GM18861 (cell line): Measurements from ENCODE around the gene FGFR2.
"Not testable (repeated sequence)": the region's sequence is repeated elsewhere in the genome, so short reads cannot be mapped to it uniquely, and the experiment has no call there.

Experiments
- ATAC-seq: cut with Tn5 transposase; IDR thresholded peaks from one replicate; pipeline ENCODE4 v1.9.1; 2021; ENCODE audit not compliant: unreplicated experiment

Gene FGFR2

DNA sequence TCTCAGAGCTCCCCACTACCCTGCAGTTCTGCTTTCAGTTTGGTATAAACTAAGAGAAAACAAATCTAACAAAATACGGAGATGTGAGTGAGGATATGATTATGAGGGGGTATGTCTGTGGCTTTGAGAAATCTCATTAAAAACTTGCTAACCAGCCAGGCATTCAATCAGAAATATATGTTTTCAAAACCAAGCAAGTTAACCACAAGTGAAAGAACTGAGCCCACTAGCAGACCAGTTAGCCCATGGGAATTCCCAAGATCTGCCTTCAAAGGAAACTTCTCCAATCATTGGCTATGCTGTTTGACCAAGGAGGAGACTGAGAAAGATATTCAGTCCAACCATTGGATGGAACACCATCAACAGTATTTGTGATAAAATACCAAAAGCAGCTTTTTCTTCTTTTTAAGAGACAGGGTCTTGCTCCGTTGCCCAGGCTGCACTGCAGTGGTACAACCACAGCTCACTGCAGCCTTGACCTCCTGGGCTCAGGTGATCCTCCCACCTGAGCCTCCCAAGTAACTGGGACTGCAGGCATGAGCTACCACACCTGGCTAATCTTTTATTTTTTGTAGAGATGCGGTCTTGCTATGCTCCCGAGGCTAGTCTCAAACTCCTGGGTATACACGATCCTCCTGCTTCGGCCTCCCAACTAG is 41.2 kb downstream of the FGFR2 start:
- ATAC-seq, result no peak

DNA sequence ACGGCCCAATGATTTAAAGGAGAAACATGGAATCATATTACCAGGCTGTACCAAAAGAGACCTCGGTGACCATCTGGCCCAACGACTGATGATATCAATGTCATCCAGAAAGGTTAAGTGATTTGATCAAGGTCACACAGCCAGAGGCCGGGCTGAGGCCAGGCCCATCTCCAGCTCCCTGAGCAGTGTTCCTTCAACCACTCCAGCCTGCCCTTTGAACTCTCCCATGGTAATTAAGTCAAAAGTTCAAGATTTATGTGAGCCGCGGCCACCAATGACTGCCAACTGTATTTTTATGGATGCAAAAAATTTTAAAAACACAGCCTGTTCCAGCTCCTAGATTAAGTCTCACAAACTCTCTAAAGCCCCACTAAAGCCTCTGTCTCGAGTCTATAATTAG is 41.8 kb downstream of the FGFR2 start:
- no peak for ATAC-seq

GRCh38 chr10:121554916-121555315 is 43.3 kb downstream of the FGFR2 start:
- not testable (repeated sequence) for ATAC-seq

GRCh38 chr10:121553511-121554264 is 44.6 kb downstream of the FGFR2 start:
- ATAC-seq, result no peak

- no peak for ATAC-seq
These were observed 45.5 kb downstream of the FGFR2 start for GRCh38 chr10:121552746-121553145.

- no peak for ATAC-seq
These were observed 46.9 kb downstream of the FGFR2 start for GRCh38 chr10:121551210-121551885.

- no peak for ATAC-seq
These were observed 53.9 kb downstream of the FGFR2 start for GRCh38 chr10:121544301-121544869.

DNA sequence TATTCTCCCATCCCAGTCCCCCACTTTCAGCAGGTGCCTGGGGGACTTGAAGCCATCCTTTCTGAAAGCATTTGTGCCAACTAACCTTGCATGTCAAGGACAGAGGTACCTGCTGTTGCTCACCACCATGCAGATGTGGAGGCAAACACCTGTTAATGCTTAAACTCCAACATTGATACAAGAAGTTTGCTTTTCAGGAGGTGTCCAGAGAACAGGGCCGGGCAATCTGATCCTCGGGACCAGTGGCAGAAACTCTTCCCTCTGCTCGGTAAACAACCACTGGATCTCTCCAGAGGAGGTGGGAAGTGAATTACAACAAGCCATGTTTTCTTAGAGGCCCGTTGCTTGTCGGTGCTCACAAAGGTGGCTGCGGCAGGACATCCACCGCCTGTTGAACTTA is 54.7 kb downstream of the FGFR2 start:
- ATAC-seq, result no peak

GRCh38 chr10:121541450-121542120 is 56.7 kb downstream of the FGFR2 start:
- no peak for ATAC-seq

DNA sequence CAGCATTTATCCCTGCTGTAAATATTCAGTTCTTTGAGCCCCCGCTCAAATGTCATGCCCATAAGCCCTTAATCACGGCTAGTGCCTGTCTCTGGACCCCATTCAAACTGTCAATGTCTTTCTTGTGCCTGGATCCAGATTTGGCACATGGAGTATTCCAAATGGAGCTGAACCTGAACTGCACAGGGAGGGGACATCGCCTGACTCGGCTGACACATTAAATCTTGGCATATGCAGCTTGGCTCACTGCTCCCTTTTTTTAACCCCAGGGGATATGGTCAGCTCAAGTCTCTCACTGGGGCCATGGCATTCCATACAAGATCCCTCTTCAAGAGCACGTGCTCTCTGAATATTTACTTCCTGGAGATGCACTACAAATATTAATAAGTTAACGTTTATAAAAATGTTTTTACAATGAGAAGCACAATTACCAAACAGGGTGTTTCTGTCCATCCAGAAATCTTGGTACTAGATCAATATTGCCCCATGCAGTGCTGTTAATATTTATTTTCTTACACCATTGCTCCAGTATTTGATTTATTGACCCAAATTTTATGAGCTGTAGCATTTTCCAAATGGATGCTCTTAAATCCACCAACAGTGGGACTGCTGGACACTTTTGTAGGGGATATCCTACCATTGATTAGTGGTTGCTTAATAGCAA is 57.4 kb downstream of the FGFR2 start:
- no peak for ATAC-seq

- no peak for ATAC-seq
These were observed 58.5 kb downstream of the FGFR2 start for GRCh38 chr10:121539786-121540185.

DNA sequence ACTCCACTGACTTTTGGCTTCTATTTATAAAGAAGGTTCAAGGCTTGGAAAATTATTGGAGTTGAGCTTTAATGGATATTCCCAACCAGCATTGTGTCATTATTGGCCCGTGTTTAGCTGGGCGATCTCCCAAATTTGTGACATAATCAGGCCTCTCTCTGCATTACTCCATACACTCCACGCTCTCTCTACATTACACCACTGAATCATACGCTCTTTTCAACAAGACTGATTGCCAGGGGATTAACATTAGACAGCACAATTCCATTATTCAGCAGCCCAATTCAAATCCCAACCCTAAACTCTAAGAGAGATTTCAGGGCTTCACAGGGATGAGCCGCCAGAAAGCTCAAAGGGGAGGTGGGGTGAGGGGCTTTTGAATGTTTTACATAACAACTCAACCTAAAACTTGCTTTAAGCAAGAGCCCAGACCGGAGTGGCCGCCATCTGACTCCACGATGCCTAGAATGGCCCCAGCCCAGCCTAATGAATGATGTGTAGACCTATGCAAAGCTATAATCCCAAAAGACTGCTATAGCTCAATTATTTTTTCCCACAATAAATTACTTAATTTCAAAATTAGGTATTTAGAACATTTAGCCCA is 61.8 kb downstream of the FGFR2 start:
- ATAC-seq, result no peak

DNA sequence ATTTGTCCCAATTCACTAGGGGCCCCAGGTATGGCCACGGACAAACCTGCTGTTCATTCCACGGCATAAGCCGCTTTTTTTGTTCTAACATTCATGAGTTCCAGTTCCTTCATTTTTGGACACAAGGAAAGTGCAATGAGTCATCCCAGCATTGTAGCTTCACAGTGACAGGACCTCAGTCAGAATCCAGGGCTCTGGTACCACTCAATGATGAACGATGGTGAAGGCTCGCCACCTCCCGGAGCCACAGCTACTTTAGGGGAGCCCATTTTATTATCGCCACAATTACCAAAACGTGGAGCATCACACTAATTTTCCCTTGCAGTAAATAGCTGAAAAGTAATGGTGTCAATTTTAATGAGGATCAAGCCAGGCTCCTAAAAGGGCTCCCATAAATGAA is 62.9 kb downstream of the FGFR2 start:
- ATAC-seq, result no peak

DNA sequence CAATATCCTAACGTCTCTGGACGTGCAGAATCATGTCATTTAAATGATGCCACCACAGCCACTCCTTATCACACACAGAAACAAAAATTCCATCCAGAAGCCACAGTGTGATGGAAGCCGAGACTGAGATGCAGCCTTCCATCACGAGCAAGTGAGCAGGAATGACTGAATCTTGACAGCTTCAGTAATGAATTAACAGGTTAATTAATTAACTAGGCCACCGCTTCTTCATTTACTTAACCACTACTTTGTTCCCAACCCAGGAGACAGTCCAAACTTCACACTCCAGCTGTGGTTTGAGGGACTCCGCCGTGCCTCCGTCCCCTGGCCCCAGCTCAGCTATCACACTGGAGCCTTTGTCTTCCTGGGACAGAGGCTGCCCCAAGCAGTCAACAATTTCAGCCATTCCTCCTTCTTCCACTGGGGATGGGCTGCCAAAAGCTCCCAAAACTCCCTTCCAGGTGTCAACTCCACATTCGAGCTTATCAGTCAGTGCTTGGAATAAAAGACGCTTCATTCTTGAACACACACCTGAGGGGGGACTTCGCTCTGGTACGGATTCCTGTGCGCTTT is 65.9 kb downstream of the FGFR2 start:
- ATAC-seq, result no peak

DNA sequence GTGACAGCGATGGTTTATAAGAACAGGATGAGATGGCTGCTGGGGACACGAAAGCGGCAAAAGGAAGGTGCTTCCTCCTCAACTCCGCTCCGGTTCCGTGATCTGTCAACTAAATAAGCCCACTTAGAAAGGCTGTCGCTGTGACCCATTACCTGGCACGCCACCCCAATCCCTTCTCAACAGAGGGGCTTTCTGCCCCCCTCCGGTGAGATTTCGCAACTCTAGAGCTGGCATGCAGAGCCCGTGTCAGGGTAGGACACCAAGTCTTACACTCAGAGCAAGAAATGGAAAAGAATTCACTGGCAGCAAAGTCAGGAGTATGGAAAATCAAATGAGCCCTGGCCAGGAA is 66.4 kb downstream of the FGFR2 start:
- ATAC-seq, result no peak

- no peak for ATAC-seq
These were observed 67.0 kb downstream of the FGFR2 start for GRCh38 chr10:121531076-121531829.

DNA sequence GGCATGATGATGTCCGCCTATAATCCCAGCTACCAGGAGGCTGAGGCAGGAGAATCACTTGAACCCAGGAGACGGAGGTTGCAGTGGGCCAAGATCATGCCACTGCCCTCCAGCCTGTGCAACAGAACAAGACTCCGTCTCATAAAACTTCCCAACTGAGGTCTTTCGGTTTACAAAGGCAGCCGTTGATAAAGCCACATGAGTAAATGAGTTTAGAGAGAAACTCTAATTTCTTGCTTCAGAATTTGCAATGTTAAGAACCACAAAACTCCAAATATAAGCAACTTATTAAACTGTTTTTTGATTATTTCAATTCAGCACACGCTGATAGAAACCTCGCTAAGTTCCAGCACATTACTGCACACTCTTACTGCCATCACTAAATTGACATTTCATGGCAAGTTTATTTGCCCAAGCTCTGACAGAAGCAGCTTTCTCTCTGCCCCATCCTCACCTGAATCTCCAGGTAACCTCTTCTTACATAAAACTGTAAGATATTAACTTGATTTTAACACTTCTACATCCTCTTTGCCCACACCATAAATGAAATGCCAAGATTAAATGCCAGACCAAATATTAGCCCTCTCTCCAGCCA is 67.7 kb downstream of the FGFR2 start:
- ATAC-seq, result no peak

GRCh38 chr10:121527690-121528089 is 70.6 kb downstream of the FGFR2 start:
- ATAC-seq, result no peak

DNA sequence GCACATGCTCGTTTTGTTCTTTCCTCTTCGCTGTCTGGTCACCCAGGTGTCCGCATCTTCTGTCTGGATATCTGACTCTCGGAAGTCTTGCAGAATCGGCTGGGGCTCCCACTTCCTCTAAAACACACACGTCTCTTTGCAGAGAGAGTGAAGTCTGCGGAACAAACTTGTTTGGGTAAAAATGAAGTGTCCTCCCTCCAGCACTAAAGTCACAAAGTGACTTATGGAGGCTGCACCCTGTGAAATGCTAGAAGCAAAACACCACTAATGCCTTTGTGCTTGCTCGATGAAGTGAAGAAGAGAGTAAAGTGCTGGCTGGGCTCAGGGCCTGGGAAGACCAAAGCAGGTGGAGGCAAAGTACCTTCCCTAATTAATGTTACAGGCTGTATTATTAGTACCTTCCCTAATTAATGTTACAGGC is 71.4 kb downstream of the FGFR2 start:
- no peak for ATAC-seq
